GM21447 (cell line): Measurements from ENCODE around the gene L3MBTL2.
"Not testable (repeated sequence)": the region's sequence is repeated elsewhere in the genome, so short reads cannot be mapped to it uniquely, and the experiment has no call there.

Source experiments
- ATAC-seq: cut with Tn5 transposase; IDR thresholded peaks from one replicate; pipeline ENCODE4 v1.9.1; 2021; ENCODE audit not compliant: unreplicated experiment

L3MBTL2 gene

GRCh38 chr22:41240377-41241132 is 35.4 kb downstream of the L3MBTL2 start, which contains the start of gene CHADL:
Gene CHADL (minus strand): TSS chr22:41240931. CDS start chr22:41240881, 50 bp downstream.
- no peak for ATAC-seq

GRCh38 chr22:41241133-41241676 is 36.1 kb downstream of the L3MBTL2 start:
- no peak for ATAC-seq

GRCh38 chr22:41242396-41243117 is 37.4 kb downstream of the L3MBTL2 start:
- ATAC-seq = no peak

- no peak for ATAC-seq
Measured at GRCh38 chr22:41243361-41243760, 38.2 kb downstream of the L3MBTL2 start.

GRCh38 chr22:41245917-41246499 is 40.9 kb downstream of the L3MBTL2 start:
- no peak for ATAC-seq

- ATAC-seq = no peak
Measured at GRCh38 chr22:41247703-41248102, 42.6 kb downstream of the L3MBTL2 start.

- no peak for ATAC-seq
Measured at GRCh38 chr22:41248314-41248713, 43.2 kb downstream of the L3MBTL2 start.

- ATAC-seq = no peak
Measured at GRCh38 chr22:41248758-41249157, 43.6 kb downstream of the L3MBTL2 start.

GRCh38 chr22:41249442-41249841 is 44.3 kb downstream of the L3MBTL2 start:
- no peak for ATAC-seq

GRCh38 chr22:41250127-41250526 is 45.0 kb downstream of the L3MBTL2 start:
- ATAC-seq = no peak

- no peak for ATAC-seq
Measured at GRCh38 chr22:41252365-41252764, 47.3 kb downstream of the L3MBTL2 start.

GRCh38 chr22:41254230-41254629 is 49.1 kb downstream of the L3MBTL2 start:
- no peak for ATAC-seq

- no peak for ATAC-seq
Measured at GRCh38 chr22:41256254-41257253, 51.4 kb downstream of the L3MBTL2 start.

GRCh38 chr22:41257696-41258095 is 52.6 kb downstream of the L3MBTL2 start:
- ATAC-seq = no peak

- not testable (repeated sequence) for ATAC-seq
Measured at GRCh38 chr22:41259756-41260155, 54.6 kb downstream of the L3MBTL2 start.

- ATAC-seq = no peak
Measured at GRCh38 chr22:41260871-41261270, 55.8 kb downstream of the L3MBTL2 start.

- no peak for ATAC-seq
Measured at GRCh38 chr22:41261541-41262249, 56.6 kb downstream of the L3MBTL2 start.

- no peak for ATAC-seq
Measured at GRCh38 chr22:41262250-41262765, 57.2 kb downstream of the L3MBTL2 start.

- no peak for ATAC-seq
Measured at GRCh38 chr22:41263704-41264103, 58.6 kb downstream of the L3MBTL2 start.
